ENCODE data around the gene DNAAF5. TPM values are rescaled to one million over a fixed set of nuclear protein-coding genes. Genes with fewer than 3 reads are reported as not detected.

DNAAF5 gene
- total RNA-seq, 4 donors from 2014 or later = 26.8 to 75.8 (median 45.3) TPM

- Histone ChIP-seq H3K27me3 (no peaks in the 10 kb centered on the region), H3K36me3 (peaks cover 0 to 58% (median 0%) of the 10 kb centered on the region in 3 donors), H3K4me3 (no peak overlapping the region), H3K27ac (no peak overlapping the region), H3K9me3 (no peaks in the 10 kb centered on the region), H3K4me1 (peaks cover 0 to 22% (median 3%) of the 10 kb centered on the region in 4 donors)
- DNase-seq = peak; percentile 32 to 82 (median 76)
- no peak for TF ChIP-seq POLR2A (IDR thresholded peaks at IDR 0.05)
- TF ChIP-seq CTCF (IDR thresholded peaks at IDR 0.05) = peak; percentile 63 to 97 (median 91)
Observed at GRCh38 chr7:774161-775109, 47.9 kb downstream of the DNAAF5 start.

GRCh38 chr7:776381-776780 is 49.9 kb downstream of the DNAAF5 start:
- no peak for DNase-seq
- Histone ChIP-seq H3K36me3 (peaks cover 0 to 70% (median 0%) of the 10 kb centered on the region in 3 donors), H3K27me3 (no peaks in the 10 kb centered on the region), H3K4me1 (peaks cover 0 to 11% (median 0%) of the 10 kb centered on the region in 4 donors), H3K27ac (no peak overlapping the region), H3K4me3 (no peak overlapping the region), H3K9me3 (no peaks in the 10 kb centered on the region)
- TF ChIP-seq POLR2A (IDR thresholded peaks at IDR 0.05) (no peak), CTCF (IDR thresholded peaks at IDR 0.05) (no peak)

- H3K36me3 ChIP-seq = peaks cover 0 to 74% (median 0%) of the 10 kb centered on the region in 3 donors
Observed at GRCh38 chr7:776992-777727, 50.7 kb downstream of the DNAAF5 start.

GRCh38 chr7:777728-778078 is 51.2 kb downstream of the DNAAF5 start:
- H3K27me3 ChIP-seq = no peaks in the 10 kb centered on the region
- no peak for TF ChIP-seq CTCF (IDR thresholded peaks at IDR 0.05)
- TF ChIP-seq POLR2A (IDR thresholded peaks at IDR 0.05) = no peak
- H3K4me3 ChIP-seq = no peak overlapping the region
- H3K9me3 ChIP-seq = no peaks in the 10 kb centered on the region
- no peak overlapping the region for H3K27ac ChIP-seq
- H3K4me1 ChIP-seq = no peaks in the 10 kb centered on the region
- no peak for DNase-seq
- peaks cover 0 to 74% (median 0%) of the 10 kb centered on the region in 3 donors for H3K36me3 ChIP-seq

More at GRCh38 chr7:776992-777727, 50.7 kb downstream of the DNAAF5 start:
- no peak for DNase-seq
- Histone ChIP-seq H3K27me3 (no peaks in the 10 kb centered on the region), H3K4me1 (peaks cover 0 to 3% (median 0%) of the 10 kb centered on the region in 4 donors), H3K27ac (no peak overlapping the region), H3K9me3 (no peaks in the 10 kb centered on the region), H3K4me3 (no peak overlapping the region)
- TF ChIP-seq CTCF (IDR thresholded peaks at IDR 0.05) = no peak
- TF ChIP-seq POLR2A (IDR thresholded peaks at IDR 0.05) = no peak

- peaks cover 0 to 74% (median 0%) of the 10 kb centered on the region in 3 donors for H3K36me3 ChIP-seq
- TF ChIP-seq POLR2A (IDR thresholded peaks at IDR 0.05) = no peak
- TF ChIP-seq CTCF (IDR thresholded peaks at IDR 0.05) = no peak
- H3K9me3 ChIP-seq = no peaks in the 10 kb centered on the region
- no peak overlapping the region for H3K27ac ChIP-seq
- no peak for DNase-seq
- H3K4me3 ChIP-seq = no peak overlapping the region
- H3K4me1 ChIP-seq = no peaks in the 10 kb centered on the region
- H3K27me3 ChIP-seq = no peaks in the 10 kb centered on the region
Observed at GRCh38 chr7:778271-778967, 51.9 kb downstream of the DNAAF5 start.
